Activated CD8-positive, alpha-beta T cell treated with anti-CD3 and anti-CD28 coated beads, Interleukin-2, amount 10 ng/mL, durations not matched to agents 7 days and 5 days (primary cell): ENCODE measurements around the gene TMEM181. TPM values are rescaled to one million over a fixed set of nuclear protein-coding genes. Genes with fewer than 3 reads are reported as not detected.
A peak's percentile ranks its signal among the peaks of the same experiment; 100 is the strongest.

ENCODE experiments used
- ATAC-seq: fragments of 150-1000 bp; cut with Tn5 transposase; one replicate; pipeline ENCODE4 v1.10.0; 2021; ENCODE audit warnings: moderate library complexity
- CTCF ChIA-PET: fragments of 350-600 bp; sonication (Branson Sonifier 250); formaldehyde crosslinking; loops from one replicate; lab custom pipeline; 2021; ENCODE audit warnings: antibody characterized with exemption; lab: Charles Lee
- POLR2A ChIA-PET: fragments of 350-600 bp; sonication (Branson Sonifier 250); formaldehyde crosslinking; loops from one replicate; lab custom pipeline; 2021; ENCODE audit warnings: antibody characterized with exemption; lab: Charles Lee
- DNase-seq: peaks from one replicate; pipeline ENCODE4 v3.0.0-alpha.2; 2020
- H3K27ac Mint-ChIP-seq: one replicate; pipeline ENCODE4 v1.8.0; 2021; ENCODE audit warnings: mild to moderate bottlenecking, mixed read lengths
- H3K27me3 Mint-ChIP-seq: one replicate; pipeline ENCODE4 v1.8.0; 2021; ENCODE audit warnings: low read depth, mixed read lengths
- H3K36me3 Mint-ChIP-seq: one replicate; pipeline ENCODE4 v1.8.0; 2021; ENCODE audit warnings: low read depth, mixed read lengths
- H3K4me1 Mint-ChIP-seq: one replicate; pipeline ENCODE4 v1.8.0; 2021; ENCODE audit warnings: low read depth, mixed read lengths
- H3K4me3 Mint-ChIP-seq: one replicate; pipeline ENCODE4 v1.8.0; 2021; ENCODE audit warnings: mild to moderate bottlenecking, mixed read lengths
- H3K9me3 Mint-ChIP-seq: one replicate; pipeline ENCODE4 v1.8.0; 2022; ENCODE audit warnings: mixed read lengths; ENCODE audit not compliant: insufficient read depth
- total RNA-seq, 2 experiments: library from RNA; stranded (reverse); gene quantifications; one replicate each; pipeline ENCODE4 v1.2.3, GENCODE V29; 2021

The TMEM181 gene
- total RNA-seq: 10 to 100 TPM; 15.0 to 15.2 TPM

- H3K27me3 Mint-ChIP-seq: peaks cover 7% of the 10 kb centered on the region
- H3K4me1 Mint-ChIP-seq: peaks cover 49% of the 10 kb centered on the region
- H3K27ac Mint-ChIP-seq: peak within 1 kb of the TSS; percentile 96
- no peaks in the 10 kb centered on the region for H3K9me3 Mint-ChIP-seq
- peak within 1 kb of the TSS; percentile 98 for H3K4me3 Mint-ChIP-seq
- POLR2A ChIA-PET: interaction anchor here (0.7 to 1.7 kb wide), 5 partner anchors 8 to 89 kb away, joined by 3 to 7 read pairs (median 4); no protein-coding TSS in a partner anchor
- CTCF ChIA-PET: interaction anchor here (0.7 to 0.8 kb wide), 2 partner anchors 9 to 41 kb away, joined by 3 read pairs; no protein-coding TSS in a partner anchor
- ATAC-seq: peak; percentile 88
- H3K36me3 Mint-ChIP-seq: peaks cover 21% of the 10 kb centered on the region
- DNase-seq: peak; percentile 90
These were observed at the start of gene TMEM181 for GRCh38 chr6:158559895-158560835. TSS of gene TMEM181 (plus strand) at chr6:158560091. CDS start at chr6:158560225, 134 bp downstream.

- no peaks in the 10 kb centered on the region for H3K9me3 Mint-ChIP-seq
- H3K36me3 Mint-ChIP-seq: no peaks in the 10 kb centered on the region
- CTCF ChIA-PET: interaction anchor here (1.4 kb wide), 1 partner anchor 292 kb away, joined by 3 read pairs; no protein-coding TSS in a partner anchor
- no peak overlapping the region for H3K27ac Mint-ChIP-seq
- H3K4me1 Mint-ChIP-seq: peaks cover 40% of the 10 kb centered on the region
- POLR2A ChIA-PET: no interaction called here
- peaks cover 5% of the 10 kb centered on the region for H3K27me3 Mint-ChIP-seq
- no peak for ATAC-seq
- no peak overlapping the region for H3K4me3 Mint-ChIP-seq
- DNase-seq: no peak
These were observed 47.1 kb upstream of the TMEM181 start for GRCh38 chr6:158512809-158513208.

DNA sequence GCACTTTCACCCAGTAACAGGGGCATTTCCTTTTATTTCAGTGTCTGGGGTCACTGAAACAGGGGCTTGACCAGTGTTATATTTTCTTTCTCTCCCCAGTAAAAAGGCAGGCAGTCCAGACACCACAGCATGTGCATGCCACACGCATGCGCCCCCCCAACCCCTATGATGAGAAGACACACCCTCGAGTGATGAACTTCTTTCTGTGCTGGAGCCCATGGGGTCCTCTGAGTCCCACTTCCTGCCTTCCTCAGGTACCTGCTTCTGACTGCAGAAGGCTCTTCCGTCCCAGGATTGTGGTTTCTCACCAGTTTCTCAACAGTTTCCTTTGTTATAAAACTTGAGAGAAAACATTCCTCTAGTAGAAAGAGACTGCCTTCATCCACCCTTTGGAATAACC, 45.7 kb upstream of the TMEM181 start:
- ChIA-PET POLR2A (no interaction called here), CTCF (interaction anchor here (2.0 kb wide), 1 partner anchor 293 kb away, joined by 8 read pairs; no protein-coding TSS in a partner anchor)
- DNase-seq (peak; percentile 38), ATAC-seq (no peak)
- no peak overlapping the region for H3K4me3 Mint-ChIP-seq
- H3K27me3 Mint-ChIP-seq: peaks cover 5% of the 10 kb centered on the region
- H3K9me3 Mint-ChIP-seq: no peaks in the 10 kb centered on the region
- no peaks in the 10 kb centered on the region for H3K36me3 Mint-ChIP-seq
- peak overlapping the region; percentile 20 for H3K27ac Mint-ChIP-seq
- H3K4me1 Mint-ChIP-seq: peaks cover 49% of the 10 kb centered on the region

GRCh38 chr6:158514991-158515390, 44.9 kb upstream of the TMEM181 start:
- Mint-ChIP-seq H3K9me3 (no peaks in the 10 kb centered on the region), H3K4me1 (peaks cover 49% of the 10 kb centered on the region), H3K27ac (peak overlapping the region; percentile 12), H3K4me3 (no peak overlapping the region), H3K36me3 (no peaks in the 10 kb centered on the region), H3K27me3 (peaks cover 8% of the 10 kb centered on the region)
- no peak for DNase-seq
- POLR2A ChIA-PET: no interaction called here
- ATAC-seq: no peak
- CTCF ChIA-PET: interaction anchor here (2.0 kb wide), 1 partner anchor 294 kb away, joined by 8 read pairs; no protein-coding TSS in a partner anchor

GRCh38 chr6:158516098-158516497, 43.8 kb upstream of the TMEM181 start:
- ChIA-PET POLR2A (no interaction called here), CTCF (interaction anchor here (1.5 to 2.2 kb wide), 2 partner anchors 295 to 302 kb away, joined by 4 to 9 read pairs; no protein-coding TSS in a partner anchor)
- ATAC-seq: no peak
- H3K27me3 Mint-ChIP-seq: peaks cover 14% of the 10 kb centered on the region
- H3K4me3 Mint-ChIP-seq: no peak overlapping the region
- H3K9me3 Mint-ChIP-seq: no peaks in the 10 kb centered on the region
- peaks cover 49% of the 10 kb centered on the region for H3K4me1 Mint-ChIP-seq
- no peak for DNase-seq
- no peak overlapping the region for H3K27ac Mint-ChIP-seq
- H3K36me3 Mint-ChIP-seq: no peaks in the 10 kb centered on the region

DNA sequence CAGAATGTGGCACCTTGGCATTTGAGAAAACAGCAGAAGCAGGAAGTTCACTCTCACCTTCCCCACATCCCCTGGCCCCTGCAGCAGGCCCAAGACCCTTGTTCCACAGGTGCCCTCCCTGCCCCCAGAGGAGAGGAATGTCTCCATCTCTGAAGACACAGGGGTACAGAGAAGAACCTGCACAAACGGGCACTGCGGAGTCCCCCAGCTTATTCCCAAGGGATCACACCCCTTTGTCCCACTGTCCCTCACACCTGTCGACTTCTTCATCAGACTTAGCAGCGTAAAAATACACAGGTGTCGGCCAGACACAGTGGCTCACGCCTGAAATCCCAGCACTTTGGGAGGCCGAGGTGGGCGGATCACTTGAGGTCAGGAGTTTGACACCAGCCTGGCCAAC, 42.9 kb upstream of the TMEM181 start:
- ATAC-seq: no peak
- Mint-ChIP-seq H3K4me1 (peaks cover 49% of the 10 kb centered on the region), H3K27me3 (peaks cover 16% of the 10 kb centered on the region), H3K27ac (no peak overlapping the region), H3K9me3 (no peaks in the 10 kb centered on the region), H3K36me3 (no peaks in the 10 kb centered on the region), H3K4me3 (no peak overlapping the region)
- ChIA-PET POLR2A (no interaction called here), CTCF (interaction anchor here (1.5 to 2.2 kb wide), 2 partner anchors 296 to 303 kb away, joined by 4 to 9 read pairs; no protein-coding TSS in a partner anchor)
- no peak for DNase-seq

- ChIA-PET CTCF (interaction anchor here (1.5 to 2.2 kb wide), 2 partner anchors 297 to 303 kb away, joined by 4 to 9 read pairs; no protein-coding TSS in a partner anchor), POLR2A (no interaction called here)
- Mint-ChIP-seq H3K4me1 (peaks cover 49% of the 10 kb centered on the region), H3K27ac (no peak overlapping the region), H3K27me3 (peaks cover 18% of the 10 kb centered on the region), H3K9me3 (no peaks in the 10 kb centered on the region), H3K36me3 (no peaks in the 10 kb centered on the region), H3K4me3 (peak overlapping the region; percentile 80)
- peak; percentile 42 for DNase-seq
- no peak for ATAC-seq
These were observed 42.3 kb upstream of the TMEM181 start for GRCh38 chr6:158517581-158517980.

DNA sequence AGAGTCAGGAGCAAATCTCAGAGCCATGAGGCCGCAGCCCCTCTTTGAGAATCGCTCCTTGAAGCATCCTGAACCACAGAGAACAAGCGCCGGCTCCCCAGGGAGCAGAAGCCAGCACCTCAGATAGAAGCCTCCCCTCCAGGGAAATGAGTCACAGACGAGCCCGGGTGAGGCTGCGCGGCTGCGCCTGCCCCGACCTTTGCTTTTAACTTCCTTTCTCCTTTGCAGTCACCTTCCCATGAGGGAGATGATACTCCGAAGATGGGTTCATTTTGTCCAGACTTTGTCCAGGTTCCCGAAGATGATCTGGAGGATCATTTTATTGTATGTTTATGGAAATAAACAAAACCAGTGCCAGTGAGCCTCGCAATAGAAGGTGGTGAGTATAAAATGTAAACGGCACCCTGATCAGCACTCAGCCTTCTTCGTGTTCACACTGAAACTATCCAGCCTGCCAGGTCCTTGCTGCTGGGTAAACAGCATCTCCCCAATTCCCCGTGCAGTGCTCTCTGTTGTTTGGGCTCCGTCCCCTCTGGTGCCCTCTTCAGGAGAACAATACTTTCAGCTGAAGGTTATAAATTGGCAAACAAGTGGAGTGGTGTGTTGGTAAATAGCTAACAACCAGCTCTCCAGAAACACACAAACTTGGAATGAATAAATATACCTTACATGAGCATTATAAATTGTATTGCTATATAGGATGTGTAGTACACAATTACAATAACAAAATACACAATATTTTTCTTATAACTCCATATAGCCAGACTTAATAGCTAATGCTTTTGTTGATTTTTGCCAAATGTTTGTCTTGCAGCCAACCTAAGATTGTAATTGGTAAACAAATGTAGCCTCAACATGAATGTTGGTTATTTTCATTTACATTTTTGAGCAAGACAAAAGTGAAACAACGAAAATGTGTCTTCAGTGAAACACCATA, 41.4 kb upstream of the TMEM181 start:
- DNase-seq (peak; percentile 76), ATAC-seq (peak; percentile 89)
- Mint-ChIP-seq H3K36me3 (no peaks in the 10 kb centered on the region), H3K27me3 (peaks cover 20% of the 10 kb centered on the region), H3K27ac (peak overlapping the region; percentile 80), H3K4me3 (peak overlapping the region; percentile 80), H3K9me3 (no peaks in the 10 kb centered on the region), H3K4me1 (peaks cover 48% of the 10 kb centered on the region)
- CTCF ChIA-PET: interaction anchor here (0.6 to 2.2 kb wide), 18 partner anchors 8 to 304 kb away, joined by 3 to 46 read pairs (median 4); no protein-coding TSS in a partner anchor
- POLR2A ChIA-PET: interaction anchor here (1.0 kb wide), 1 partner anchor 38 kb away, joined by 3 read pairs; no protein-coding TSS in a partner anchor

- H3K9me3 Mint-ChIP-seq: no peaks in the 10 kb centered on the region
- no peaks in the 10 kb centered on the region for H3K36me3 Mint-ChIP-seq
- no peak overlapping the region for H3K27ac Mint-ChIP-seq
- peaks cover 27% of the 10 kb centered on the region for H3K27me3 Mint-ChIP-seq
- ChIA-PET CTCF (interaction anchor here (0.6 to 2.2 kb wide), 17 partner anchors 9 to 305 kb away, joined by 3 to 46 read pairs (median 4); no protein-coding TSS in a partner anchor), POLR2A (interaction anchor here (1.0 kb wide), 1 partner anchor 37 kb away, joined by 3 read pairs; no protein-coding TSS in a partner anchor)
- no peak for ATAC-seq
- no peak overlapping the region for H3K4me3 Mint-ChIP-seq
- peaks cover 39% of the 10 kb centered on the region for H3K4me1 Mint-ChIP-seq
- DNase-seq: no peak
These were observed 40.6 kb upstream of the TMEM181 start for GRCh38 chr6:158519300-158519699.

DNA sequence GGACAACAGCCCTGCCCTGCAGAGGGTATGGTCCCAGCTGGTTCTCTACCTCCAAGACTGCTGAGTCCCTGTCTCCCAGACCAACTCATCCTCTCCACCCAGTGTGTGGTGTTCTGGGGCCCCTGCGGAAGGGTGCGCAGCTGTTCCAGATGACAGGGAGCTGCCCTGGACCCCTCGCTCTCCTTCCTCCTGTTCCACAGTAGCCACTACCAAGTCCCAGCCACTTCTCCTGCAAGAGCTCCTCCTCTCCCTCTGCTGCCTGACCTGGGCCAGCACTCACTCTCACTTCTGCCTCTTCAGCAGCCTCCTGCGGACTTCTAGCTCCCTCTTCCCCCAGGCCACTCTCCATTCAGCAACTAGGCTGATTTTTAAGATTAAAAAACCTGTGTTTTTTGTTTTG, 40.1 kb upstream of the TMEM181 start:
- no peak overlapping the region for H3K27ac Mint-ChIP-seq
- CTCF ChIA-PET: interaction anchor here (1.5 to 2.2 kb wide), 5 partner anchors 10 to 305 kb away, joined by 4 to 46 read pairs (median 6); no protein-coding TSS in a partner anchor
- peaks cover 35% of the 10 kb centered on the region for H3K4me1 Mint-ChIP-seq
- H3K27me3 Mint-ChIP-seq: peaks cover 30% of the 10 kb centered on the region
- POLR2A ChIA-PET: no interaction called here
- H3K4me3 Mint-ChIP-seq: no peak overlapping the region
- no peak for DNase-seq
- H3K9me3 Mint-ChIP-seq: no peaks in the 10 kb centered on the region
- ATAC-seq: no peak
- no peaks in the 10 kb centered on the region for H3K36me3 Mint-ChIP-seq
